A673 (cell line): ENCODE data around the gene NMB. TPM values are rescaled to one million over a fixed set of nuclear protein-coding genes. Genes with fewer than 3 reads are reported as not detected.

Experiments
- Bru-seq: library from RNA; stranded (reverse); fragments of 400-500 nt; gene quantifications from one replicate; lab custom pipeline; 2021; lab: Mats Ljungman, UMichigan
- BruChase-seq, 2 experiments: library from RNA; stranded (reverse); fragments of 400-500 nt; gene quantifications; one replicate each; lab custom pipeline; 2021; lab: Mats Ljungman, UMichigan
- BruUV-seq: library from RNA; stranded (reverse); fragments of 400-500 nt; replicated peaks from 2 replicates; lab custom pipeline; 2021; lab: Mats Ljungman, UMichigan
- CTCF ChIA-PET: fragments of 300-600 bp; sonication (Branson Sonifier 250); formaldehyde crosslinking; loops from one replicate; lab custom pipeline; 2022; ENCODE audit warnings: antibody characterized with exemption; lab: Charles Lee
- POLR2A ChIA-PET: fragments of 300-600 bp; sonication (Branson Sonifier 250); formaldehyde crosslinking; loops from one replicate; lab custom pipeline; 2022; ENCODE audit warnings: antibody characterized with exemption; ENCODE audit not compliant: low non-redundant PET; lab: Charles Lee
- DNase-seq: peaks from one replicate; pipeline ENCODE4 v3.0.0-alpha.2; 2015; ENCODE audit warnings: low spot score
- H3K27ac ChIP-seq: fragments of 200-600 bp; sonication (generic); 2 replicates; pipeline ENCODE4 v1.5.1; 2016; ENCODE audit warnings: mixed run types, low read depth, mild to moderate bottlenecking, mixed read lengths, antibody characterized with exemption, low read length; ENCODE audit not compliant: poor library complexity, severe bottlenecking
- H3K27me3 ChIP-seq: fragments of 200-600 bp; sonication (generic); replicated peaks from 2 replicates; pipeline ENCODE4 v1.6.1; 2017; ENCODE audit warnings: mixed run types, low read depth, mild to moderate bottlenecking, mixed read lengths, antibody characterized with exemption, low read length; ENCODE audit not compliant: insufficient read depth, poor library complexity
- H3K36me3 ChIP-seq: fragments of 200-600 bp; sonication (generic); 2 replicates; pipeline ENCODE4 v1.6.1; 2016; ENCODE audit warnings: mixed run types, mild to moderate bottlenecking, mixed read lengths, antibody characterized with exemption, low read length; ENCODE audit not compliant: insufficient read depth, poor library complexity, severe bottlenecking
- H3K4me1 ChIP-seq: fragments of 200-600 bp; sonication (generic); 2 replicates; pipeline ENCODE4 v1.6.1; 2017; ENCODE audit warnings: mixed run types, mild to moderate bottlenecking, mixed read lengths, antibody characterized with exemption, low read length; ENCODE audit not compliant: insufficient read depth, poor library complexity, severe bottlenecking
- H3K4me3 ChIP-seq: fragments of 200-600 bp; sonication (generic); 2 replicates; pipeline ENCODE4 v1.5.1; 2016; ENCODE audit warnings: low read depth, mixed run types, mild to moderate bottlenecking, mixed read lengths, low read length; ENCODE audit not compliant: poor library complexity, severe bottlenecking
- H3K9me3 ChIP-seq: fragments of 200-600 bp; sonication (generic); 2 replicates; pipeline ENCODE4 v1.6.1; 2016; ENCODE audit warnings: mixed run types, low read depth, mild to moderate bottlenecking, mixed read lengths, antibody characterized with exemption, low read length; ENCODE audit not compliant: poor library complexity, severe bottlenecking
- CTCF ChIP-seq: fragments of 300-800, 200-600 bp; sonication (generic); conservative IDR thresholded peaks from 2 replicates; pipeline ENCODE4 v1.5.1; 2017; ENCODE audit warnings: low read depth, mild to moderate bottlenecking, antibody characterized with exemption, low read length, moderate library complexity, mixed read lengths
- EZH2 ChIP-seq: fragments of 200-600 bp; sonication (generic); IDR thresholded peaks from 2 replicates; pipeline ENCODE4 v1.6.1; 2017; ENCODE audit warnings: borderline replicate concordance, low read depth, mild to moderate bottlenecking, mixed read lengths, antibody characterized with exemption, low read length; ENCODE audit not compliant: poor library complexity, severe bottlenecking
- intact Hi-C: fragments of 100-400 bp; cut with micrococcal nuclease; formaldehyde crosslinking; loops from one replicate; pipeline ENCODE4 v1.10.0; 2022; ENCODE audit not compliant: unreplicated experiment
- long read RNA-seq: library from polyadenylated mRNA; stranded (forward); transcript quantifications from one replicate; pipeline ENCODE4 v2.0.0, GENCODE V29; 2022
- total RNA-seq: library from RNA; stranded (reverse); gene quantifications from 2 replicates; pipeline ENCODE4 v1.2.3, GENCODE V29; 2021

Gene NMB
- total RNA-seq: 15.1 and 15.3 TPM in 2 replicates
- percentile 46 among the genes with signal in this experiment for Bru-seq, nascent RNA
- BruChase-seq, experiment 1, labeled RNA remaining after a 2-hour chase: percentile 39 among the genes with signal in this experiment
- BruChase-seq, experiment 2, labeled RNA remaining after a 6-hour chase: percentile 50 among the genes with signal in this experiment
- long read RNA-seq, transcript NMB-201 (3 exons, 1,007 nt): major isoform, 12 of 15 reads
- long read RNA-seq, partial matches to known transcripts: 0 of 15 reads
- long read RNA-seq, other reads (novel, unspliced or antisense): 1 of 15 reads

- H3K36me3 ChIP-seq: no peaks in the 10 kb centered on the region
- no TSS peak for BruUV-seq
- DNase-seq: peak; percentile 80
- peak within 1 kb of the TSS; percentile 62 for H3K4me3 ChIP-seq
- H3K9me3 ChIP-seq: no peaks in the 10 kb centered on the region
- H3K4me1 ChIP-seq: peaks cover 19% of the 10 kb centered on the region
- CTCF ChIA-PET: interaction anchor here (0.6 to 0.8 kb wide), 3 partner anchors 36 to 88 kb away, joined by 3 to 5 read pairs (median 4); no protein-coding TSS in a partner anchor
- H3K27ac ChIP-seq: peak within 1 kb of the TSS; percentile 49
- intact Hi-C loops: no loop called here
- H3K27me3 ChIP-seq: no peaks in the 10 kb centered on the region
- TF ChIP-seq EZH2 (no peak), CTCF (peak; percentile 53)
- POLR2A ChIA-PET: no interaction called here
Measured at GRCh38 chr15:84658080-84658787, at the start of gene NMB. Gene NMB, minus strand, starts transcription at chr15:84658199. Its CDS starts 47 bp downstream, at chr15:84658152.

GRCh38 chr15:84703808-84704207 is 45.8 kb upstream of the NMB start:
- ChIA-PET POLR2A (no interaction called here), CTCF (no interaction called here)
- DNase-seq: no peak
- BruUV-seq: no TSS peak
- TF ChIP-seq EZH2 (no peak), CTCF (no peak)
- intact Hi-C loops: no loop called here
- H3K4me3 ChIP-seq: no peak overlapping the region
- no peaks in the 10 kb centered on the region for H3K27me3 ChIP-seq
- H3K27ac ChIP-seq: no peak overlapping the region
- H3K9me3 ChIP-seq: no peaks in the 10 kb centered on the region
- H3K36me3 ChIP-seq: no peaks in the 10 kb centered on the region
- no peaks in the 10 kb centered on the region for H3K4me1 ChIP-seq

- Histone ChIP-seq H3K27me3 (no peaks in the 10 kb centered on the region), H3K36me3 (no peaks in the 10 kb centered on the region), H3K27ac (no peak overlapping the region), H3K9me3 (no peaks in the 10 kb centered on the region), H3K4me3 (no peak overlapping the region), H3K4me1 (no peaks in the 10 kb centered on the region)
- TF ChIP-seq CTCF (no peak), EZH2 (no peak)
- BruUV-seq: no TSS peak
- intact Hi-C loops: no loop called here
- POLR2A ChIA-PET: no interaction called here
- CTCF ChIA-PET: no interaction called here
- DNase-seq: no peak
Measured at GRCh38 chr15:84702961-84703482, 45.0 kb upstream of the NMB start.
